GM04503 (cell line): Measurements from ENCODE around the gene NLN.

ENCODE experiments used
- DNase-seq: peaks from one replicate; pipeline ENCODE4 v3.0.0-alpha.2; 2012; ENCODE audit warnings: low read depth

NLN gene

GRCh38 chr5:65873181-65873750, 151.3 kb downstream of the NLN start:
- no peak for DNase-seq

DNA sequence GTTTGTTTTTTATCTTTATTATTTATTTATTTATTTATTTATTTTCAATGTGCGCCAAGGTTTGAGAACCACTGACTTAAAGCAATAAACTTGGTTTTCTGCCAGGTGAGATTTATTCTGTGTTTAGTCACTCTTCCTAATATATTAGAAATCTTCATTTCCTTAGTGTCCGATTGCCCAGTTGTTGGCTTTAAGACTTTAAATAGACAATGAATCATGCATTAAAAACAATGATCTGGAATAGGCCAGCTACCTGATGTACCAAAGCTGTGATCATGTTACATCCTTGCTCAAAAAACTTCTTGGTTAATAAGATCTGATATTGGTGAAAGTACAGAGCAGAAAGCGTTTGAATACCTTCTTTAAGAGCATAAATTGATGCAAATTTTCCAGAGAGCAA, 152.2 kb downstream of the NLN start:
- DNase-seq, result no peak

DNA sequence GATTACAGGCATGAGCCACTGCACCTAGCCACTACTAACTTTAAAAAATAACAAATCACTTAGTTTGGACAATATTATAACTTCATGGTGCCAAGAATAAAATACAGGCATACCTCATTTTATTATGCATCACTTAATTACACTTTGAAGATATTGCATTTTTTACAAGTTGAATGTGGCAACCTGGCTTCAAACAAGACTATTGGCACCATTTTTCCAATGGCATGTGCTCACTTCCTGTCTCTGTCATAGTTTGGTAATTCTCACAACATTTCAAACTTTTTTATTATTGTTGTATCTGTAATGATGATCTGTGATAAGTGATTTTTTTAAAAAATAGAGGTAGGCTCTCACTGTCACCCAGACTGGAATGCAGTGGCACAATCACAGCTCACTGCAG, 154.5 kb downstream of the NLN start:
- DNase-seq, result no peak

DNA sequence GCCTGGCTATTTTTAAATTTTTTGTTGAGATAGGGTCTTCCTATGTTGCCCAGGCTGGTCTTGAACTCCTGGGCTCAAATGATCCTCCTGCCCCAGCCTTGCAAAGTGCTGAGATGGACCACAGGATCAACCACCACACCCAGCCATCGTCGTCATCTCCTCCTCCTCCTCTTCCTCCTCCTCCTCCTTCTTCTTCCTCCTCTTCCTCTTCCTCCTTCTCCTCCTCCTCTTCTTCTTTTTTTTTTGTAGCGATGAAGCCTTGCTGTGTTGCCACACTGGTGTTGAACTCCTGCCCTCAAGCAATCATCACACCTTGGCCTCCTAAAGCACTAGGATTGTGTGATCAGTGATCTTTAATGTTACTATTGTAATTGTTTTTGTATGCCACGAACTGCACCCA, 155.0 kb downstream of the NLN start:
- no peak for DNase-seq
